Kidney (tissue), 14 donors: ENCODE data around the gene HIC1. TPM values are rescaled to one million over a fixed set of nuclear protein-coding genes. Genes with fewer than 3 reads are reported as not detected.
A peak's percentile ranks its signal among the peaks of the same experiment; 100 is the strongest.
"Not testable (repeated sequence)": the region's sequence is repeated elsewhere in the genome, so short reads cannot be mapped to it uniquely, and the experiment has no call there.

Source experiments
- DNase-seq, 5 donors: peaks; one replicate each; pipeline ENCODE4 v3.0.0-alpha.2; 2013 to 2020
- FAIRE-seq: peaks from 2 replicates; lab custom pipeline; 2012; peaks lifted over from hg19 to GRCh38; lab: Jason Lieb, UNC
- H3K27ac ChIP-seq, 2 donors: one replicate each; pipeline ENCODE4 v1.7.0; 2013; ENCODE audit warnings: low read depth in 2 of 2, low read length in 2 of 2, inconsistent platforms in 1 of 2
- H3K27me3 ChIP-seq: one replicate; pipeline ENCODE4 v1.7.1; 2013; ENCODE audit warnings: low read length, inconsistent platforms; ENCODE audit not compliant: control insufficient read depth, insufficient read depth
- H3K36me3 ChIP-seq, 3 donors: one replicate each; pipeline versions ENCODE4 v1.7.0 to v1.7.1; 2013; ENCODE audit warnings: low read length in 3 of 3, control low read depth in 1 of 3, inconsistent platforms in 1 of 3; ENCODE audit not compliant: insufficient read depth in 3 of 3, control insufficient read depth in 2 of 3
- H3K4me1 ChIP-seq, 3 donors: one replicate each; pipeline versions ENCODE4 v1.7.0 to v1.7.1; 2013; ENCODE audit warnings: low read length in 3 of 3, inconsistent platforms in 1 of 3, low read depth in 1 of 3; ENCODE audit not compliant: control insufficient read depth in 2 of 3, insufficient read depth in 2 of 3
- H3K4me3 ChIP-seq, 3 donors: one replicate each; pipeline versions ENCODE4 v1.7.0 to v1.8.1; 2013; ENCODE audit warnings: low read length in 3 of 3, control low read depth in 1 of 3, inconsistent platforms in 1 of 3
- H3K9ac ChIP-seq, 3 donors: one replicate each; pipeline versions ENCODE4 v1.7.0 to v1.7.1; 2013; ENCODE audit warnings: low read length in 3 of 3, control low read depth in 1 of 3, inconsistent platforms in 1 of 3
- H3K9me3 ChIP-seq, 3 donors: one replicate each; pipeline versions ENCODE4 v1.7.0 to v1.7.1; 2013; ENCODE audit warnings: low read length in 3 of 3, control low read depth in 1 of 3, inconsistent platforms in 1 of 3; ENCODE audit not compliant: control insufficient read depth in 2 of 3, insufficient read depth in 1 of 3
- intact Hi-C: fragments of 100-400 bp; cut with DNase I; formaldehyde crosslinking; loops from one replicate; pipeline ENCODE4 v1.11.1; 2022
- polyA plus RNA-seq: library from polyadenylated mRNA; stranded (reverse); fragments of 350-450 nt; fragmentation: Illumina TruSeq; extraction: RNeasy Lipid Tissue Mini Kit (QIAGEN cat#74804); gene quantifications from one replicate; pipeline ENCODE4 v1.2.3, GENCODE V29; 2014; ENCODE audit warnings: low read depth, low replicate concordance; ENCODE audit not compliant: insufficient read depth
- total RNA-seq: library from RNA; stranded (reverse); fragmentation: NEBNext Ultra II Directional; extraction: Animal tissue kit (Norgen Biotek cat#: 25700); gene quantifications from one replicate; pipeline ENCODE4 v1.2.1, GENCODE V29; 2021
- TF ChIP-seq, protein P1 (sequence below): IDR thresholded peaks from 3 replicates; pipeline ENCODE4 v1.5.1; 2012; ENCODE audit warnings: mild to moderate bottlenecking, moderate library complexity, borderline replicate concordance; ENCODE audit not compliant: insufficient read depth; ENCODE audit errors: extremely low read depth
- donor health status: control.
- donor health status: control.
- donor health status: control.
- donor health status: control.
- donor health status: control.
- donor health status: DM: yes; HTN: yes; CAD: no.
- donor health status: Normal renal cell carcinoma (clear cell type).

HIC1 gene
- total and polyA plus RNA-seq, 2 donors from 2014 or later: 2.7 to 13.0 TPM

DNA sequence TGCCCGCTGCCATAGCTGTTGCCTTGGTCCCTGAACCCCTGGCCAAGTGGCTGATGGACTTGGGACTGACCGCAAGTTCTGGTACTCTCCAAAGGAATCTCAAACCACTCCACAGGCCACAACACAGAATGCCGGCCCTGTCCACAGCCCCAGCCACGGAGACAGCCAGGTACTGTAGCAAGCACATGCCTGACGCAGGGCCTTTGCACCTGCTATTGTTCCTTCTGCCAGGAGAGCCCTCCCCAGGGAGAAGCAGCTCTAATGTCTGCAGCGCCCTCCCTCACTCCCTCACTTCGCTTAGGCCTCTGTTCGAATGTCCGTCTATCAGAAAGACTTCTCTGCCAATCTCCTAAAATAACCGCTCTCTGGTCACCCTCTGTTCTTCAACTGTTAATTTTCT lies 45.2 kb upstream of the HIC1 start:
- FAIRE-seq: no peak
- DNase-seq: no peak
- Histone ChIP-seq H3K4me1 (peaks cover 0 to 15% (median 0%) of the 10 kb centered on the region in 3 donors), H3K9me3 (no peaks in the 10 kb centered on the region), H3K27me3 (no peaks in the 10 kb centered on the region), H3K27ac (no peak overlapping the region), H3K36me3 (no peaks in the 10 kb centered on the region), H3K9ac (no peak overlapping the region), H3K4me3 (no peak overlapping the region)
- TF ChIP-seq, protein P1, sequence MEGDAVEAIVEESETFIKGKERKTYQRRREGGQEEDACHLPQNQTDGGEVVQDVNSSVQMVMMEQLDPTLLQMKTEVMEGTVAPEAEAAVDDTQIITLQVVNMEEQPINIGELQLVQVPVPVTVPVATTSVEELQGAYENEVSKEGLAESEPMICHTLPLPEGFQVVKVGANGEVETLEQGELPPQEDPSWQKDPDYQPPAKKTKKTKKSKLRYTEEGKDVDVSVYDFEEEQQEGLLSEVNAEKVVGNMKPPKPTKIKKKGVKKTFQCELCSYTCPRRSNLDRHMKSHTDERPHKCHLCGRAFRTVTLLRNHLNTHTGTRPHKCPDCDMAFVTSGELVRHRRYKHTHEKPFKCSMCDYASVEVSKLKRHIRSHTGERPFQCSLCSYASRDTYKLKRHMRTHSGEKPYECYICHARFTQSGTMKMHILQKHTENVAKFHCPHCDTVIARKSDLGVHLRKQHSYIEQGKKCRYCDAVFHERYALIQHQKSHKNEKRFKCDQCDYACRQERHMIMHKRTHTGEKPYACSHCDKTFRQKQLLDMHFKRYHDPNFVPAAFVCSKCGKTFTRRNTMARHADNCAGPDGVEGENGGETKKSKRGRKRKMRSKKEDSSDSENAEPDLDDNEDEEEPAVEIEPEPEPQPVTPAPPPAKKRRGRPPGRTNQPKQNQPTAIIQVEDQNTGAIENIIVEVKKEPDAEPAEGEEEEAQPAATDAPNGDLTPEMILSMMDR: no peak
- intact Hi-C loops: no loop called here

DNA sequence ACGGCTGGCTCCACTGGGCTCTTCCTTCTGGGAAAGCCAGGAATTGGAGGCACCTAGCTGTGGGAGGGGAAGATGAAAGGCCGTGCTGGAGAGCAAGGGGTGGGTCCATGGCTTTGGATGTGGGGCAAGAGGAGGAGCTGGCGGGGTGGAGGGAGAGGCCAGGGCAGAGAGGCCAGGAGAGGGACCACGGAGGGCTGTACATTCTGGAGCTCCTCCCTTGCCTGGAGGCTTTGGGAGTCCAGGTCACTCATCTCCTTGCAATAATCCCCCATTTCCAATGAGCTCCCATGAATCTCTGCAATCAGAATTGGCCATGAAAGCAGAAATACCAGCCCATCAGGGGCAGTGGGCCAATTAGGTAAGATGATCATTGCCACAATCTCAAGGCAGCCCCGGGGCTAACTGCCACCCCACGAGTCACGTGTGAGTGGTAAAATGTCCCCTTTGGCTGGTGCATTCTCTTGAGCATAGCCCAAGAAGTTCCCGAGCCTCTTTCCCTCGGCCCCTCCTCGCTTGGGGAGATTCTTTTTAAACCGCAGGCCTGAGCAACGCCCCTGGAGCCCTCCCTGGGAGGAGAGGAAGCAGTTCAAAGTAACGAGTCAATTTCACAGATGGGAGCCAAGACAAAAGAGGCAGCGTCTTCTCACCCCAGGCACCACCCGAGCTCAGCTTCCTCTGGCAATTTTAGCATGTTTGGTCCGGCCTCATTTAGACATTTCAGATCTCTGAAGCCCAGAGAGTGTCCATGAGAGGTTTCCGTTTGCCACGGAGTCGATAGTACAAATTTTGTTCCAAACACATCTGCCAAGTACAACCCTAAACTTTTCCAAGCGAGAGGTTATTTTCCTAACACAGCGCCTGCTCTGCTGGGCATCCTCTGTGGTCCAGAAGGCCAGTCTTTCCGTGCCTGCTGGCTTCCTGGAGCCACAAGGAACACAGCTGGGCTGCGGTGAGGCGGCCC lies 43.2 kb upstream of the HIC1 start:
- FAIRE-seq: no peak
- Histone ChIP-seq H3K27ac (no peak overlapping the region), H3K9ac (no peak overlapping the region), H3K9me3 (no peaks in the 10 kb centered on the region), H3K36me3 (no peaks in the 10 kb centered on the region), H3K27me3 (no peaks in the 10 kb centered on the region), H3K4me1 (peaks cover 0 to 15% (median 0%) of the 10 kb centered on the region in 3 donors), H3K4me3 (no peak overlapping the region)
- intact Hi-C loops: no loop called here
- TF ChIP-seq, protein P1: no peak
- peak in 4 of 5 donors; percentile 58 to 85 (median 64) for DNase-seq

- FAIRE-seq: no peak
- no peak overlapping the region for H3K4me3 ChIP-seq
- TF ChIP-seq, protein P1: no peak
Observed at GRCh38 chr17:2012499-2012898, 42.4 kb upstream of the HIC1 start.

GRCh38 chr17:2013220-2013993 lies 41.5 kb upstream of the HIC1 start:
- H3K9ac ChIP-seq, H3K4me3 ChIP-seq, intact Hi-C loops, FAIRE-seq, H3K36me3 ChIP-seq, H3K27ac ChIP-seq, DNase-seq, H3K27me3 ChIP-seq, H3K9me3 ChIP-seq: not testable (repeated sequence)
- H3K4me1 ChIP-seq: peaks cover 0 to 23% (median 0%) of the 10 kb centered on the region in 3 donors

More at GRCh38 chr17:2012499-2012898, 42.4 kb upstream of the HIC1 start:
- Histone ChIP-seq H3K27ac (no peak overlapping the region), H3K9ac (no peak overlapping the region), H3K36me3 (no peaks in the 10 kb centered on the region), H3K4me1 (peaks cover 0 to 18% (median 0%) of the 10 kb centered on the region in 3 donors), H3K9me3 (no peaks in the 10 kb centered on the region), H3K27me3 (no peaks in the 10 kb centered on the region)
- intact Hi-C loops: no loop called here
- DNase-seq: no peak
